Activated T-helper 17 cell treated with anti-CD3 and anti-CD28 coated beads, Interleukin-2, amount 50 U/mL, for 72 hours (primary cell): Measurements from ENCODE around the gene POLR2M. TPM values are rescaled to one million over a fixed set of nuclear protein-coding genes. Genes with fewer than 3 reads are reported as not detected.

Experiments used
- ATAC-seq: fragments of 150-1000 bp; cut with Tn5 transposase; replicated peaks from 2 replicates; pipeline ENCODE4 v1.10.0; 2021; ENCODE audit warnings: mild to moderate bottlenecking, moderate library complexity
- H3K27ac Mint-ChIP-seq: one replicate; pipeline ENCODE4 v1.8.0; 2022; ENCODE audit warnings: mixed read lengths
- H3K27me3 Mint-ChIP-seq: one replicate; pipeline ENCODE4 v1.8.0; 2022; ENCODE audit warnings: mixed read lengths
- H3K36me3 Mint-ChIP-seq: one replicate; pipeline ENCODE4 v1.8.0; 2022; ENCODE audit warnings: low read depth, mild to moderate bottlenecking, mixed read lengths
- H3K4me1 Mint-ChIP-seq: one replicate; pipeline ENCODE4 v1.8.0; 2022; ENCODE audit warnings: mixed read lengths
- H3K4me3 Mint-ChIP-seq: one replicate; pipeline ENCODE4 v1.8.0; 2022; ENCODE audit warnings: mild to moderate bottlenecking, mixed read lengths
- H3K9me3 Mint-ChIP-seq: one replicate; pipeline ENCODE4 v1.8.0; 2022; ENCODE audit warnings: mixed read lengths
- total RNA-seq, 2 donors: library from RNA; stranded (reverse); gene quantifications; one replicate each; pipeline ENCODE4 v1.2.3, GENCODE V29; 2022

Gene POLR2M
- total RNA-seq, 2 donors from 2014 or later: 68.1 to 69.7 TPM

DNA sequence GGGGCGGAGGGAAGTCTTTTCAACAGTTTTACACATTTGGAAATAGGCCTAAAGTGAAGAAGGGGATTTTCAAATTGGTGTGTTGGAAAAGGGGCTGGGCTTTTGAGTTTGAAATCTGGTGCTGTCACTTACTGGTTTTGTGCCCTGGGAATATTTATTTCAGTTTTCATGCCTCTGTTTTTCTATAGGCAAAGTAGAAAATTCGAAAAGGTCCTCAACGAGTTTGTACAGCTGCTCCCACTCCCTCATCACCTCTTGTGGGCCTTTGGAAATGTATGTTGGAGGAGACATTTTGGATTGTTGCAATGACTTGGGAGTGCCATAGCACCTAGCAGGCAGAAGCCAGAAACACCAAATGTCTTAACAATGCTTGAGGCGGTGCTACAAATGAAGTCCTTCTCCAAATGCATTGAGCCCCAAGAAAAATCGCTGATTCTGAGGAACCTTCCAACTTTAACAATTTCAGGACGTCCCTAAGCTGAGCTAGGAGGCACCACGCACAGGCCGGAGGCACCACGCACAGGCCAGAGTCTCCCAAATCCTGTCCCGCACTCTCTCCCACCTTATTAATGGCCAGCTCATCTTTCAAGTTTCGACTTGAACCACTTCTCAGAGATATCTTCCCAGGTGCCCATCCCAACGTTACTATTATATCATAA lies 639 bp upstream of the POLR2M start:
- ATAC-seq: peak; percentile 1
- peak overlapping the region; percentile 95 for H3K4me3 Mint-ChIP-seq
- H3K27me3 Mint-ChIP-seq: no peaks in the 10 kb centered on the region
- H3K27ac Mint-ChIP-seq: peak overlapping the region; percentile 92
- H3K36me3 Mint-ChIP-seq: peaks cover 39% of the 10 kb centered on the region
- H3K4me1 Mint-ChIP-seq: peaks cover 44% of the 10 kb centered on the region
- H3K9me3 Mint-ChIP-seq: no peaks in the 10 kb centered on the region

DNA sequence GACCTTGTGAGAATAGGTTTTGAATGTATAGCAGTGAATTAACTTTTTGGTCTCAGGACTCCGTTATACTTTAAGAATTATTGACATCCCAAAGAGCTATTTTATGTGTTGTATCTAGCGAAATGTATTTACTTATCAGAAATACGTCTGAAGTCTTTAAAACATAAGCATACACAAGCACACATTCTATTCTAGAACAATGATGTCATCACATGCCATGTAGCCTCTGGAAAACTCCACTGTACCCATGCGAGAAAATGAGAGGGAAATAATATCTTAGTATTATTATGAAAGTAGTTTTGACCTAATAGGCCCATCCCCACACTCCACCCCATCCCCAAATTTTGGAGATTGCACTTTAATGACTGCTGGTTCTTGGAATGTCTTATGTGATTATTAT lies 1.5 kb downstream of the POLR2M start:
- Mint-ChIP-seq H3K27me3 (no peaks in the 10 kb centered on the region), H3K4me3 (peak overlapping the region; percentile 95), H3K9me3 (no peaks in the 10 kb centered on the region), H3K36me3 (peaks cover 61% of the 10 kb centered on the region), H3K4me1 (peaks cover 55% of the 10 kb centered on the region), H3K27ac (peak overlapping the region; percentile 92)
- ATAC-seq: no peak

DNA sequence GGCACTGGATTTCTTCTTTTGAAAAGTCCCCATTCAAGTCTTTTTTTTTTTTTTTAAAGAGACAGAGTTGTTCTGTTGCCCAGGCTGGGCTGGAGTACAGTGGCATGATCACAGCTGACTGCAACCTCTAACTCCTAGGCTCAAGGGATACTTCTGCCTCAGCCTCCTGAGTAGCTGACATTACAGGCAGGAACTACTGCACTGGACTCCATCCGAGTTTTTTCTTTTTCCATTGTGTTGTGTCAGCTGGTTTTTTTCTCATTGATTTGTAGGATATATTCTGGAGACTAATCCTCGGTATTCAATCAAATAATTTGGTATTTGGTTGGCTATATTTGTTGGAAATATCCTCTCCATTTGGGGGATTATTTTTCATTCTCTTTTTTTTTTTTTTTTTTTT lies 11.8 kb downstream of the POLR2M start:
- H3K36me3 Mint-ChIP-seq: peaks cover 87% of the 10 kb centered on the region
- ATAC-seq: no peak

DNA sequence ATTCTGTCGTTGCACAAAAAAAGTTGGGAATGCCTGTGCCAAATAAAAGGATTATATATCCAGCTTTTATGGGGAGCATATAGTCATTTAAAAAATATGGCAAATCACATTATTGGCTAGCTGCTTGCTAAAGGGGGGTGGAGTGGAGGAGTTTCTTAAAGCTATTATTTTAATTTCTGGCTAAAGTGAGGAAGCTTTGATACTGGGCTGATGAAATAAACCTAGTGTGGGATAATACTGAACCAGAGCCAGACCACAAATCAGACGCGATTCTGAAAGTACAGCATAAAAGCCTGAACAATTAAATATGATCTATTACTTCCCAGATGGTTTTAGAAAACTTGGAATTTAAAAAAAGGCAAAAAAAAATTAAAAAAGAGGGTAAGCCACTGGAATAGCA lies 14.4 kb downstream of the POLR2M start:
- H3K4me3 Mint-ChIP-seq: no peak overlapping the region
- peaks cover 66% of the 10 kb centered on the region for H3K36me3 Mint-ChIP-seq
- no peaks in the 10 kb centered on the region for H3K4me1 Mint-ChIP-seq
- no peaks in the 10 kb centered on the region for H3K27me3 Mint-ChIP-seq
- no peak overlapping the region for H3K27ac Mint-ChIP-seq
- no peaks in the 10 kb centered on the region for H3K9me3 Mint-ChIP-seq
- no peak for ATAC-seq

More for the DNA sequence above, 11.8 kb downstream of the POLR2M start:
- Mint-ChIP-seq H3K9me3 (no peaks in the 10 kb centered on the region), H3K4me1 (no peaks in the 10 kb centered on the region), H3K27ac (no peak overlapping the region), H3K4me3 (no peak overlapping the region), H3K27me3 (no peaks in the 10 kb centered on the region)

- no peaks in the 10 kb centered on the region for H3K27me3 Mint-ChIP-seq
- H3K36me3 Mint-ChIP-seq: peaks cover 15% of the 10 kb centered on the region
- no peak for ATAC-seq
- H3K4me3 Mint-ChIP-seq: no peak overlapping the region
- H3K27ac Mint-ChIP-seq: no peak overlapping the region
- H3K9me3 Mint-ChIP-seq: no peaks in the 10 kb centered on the region
- H3K4me1 Mint-ChIP-seq: no peaks in the 10 kb centered on the region
These were observed 19.9 kb downstream of the POLR2M start for GRCh38 chr15:57726411-57726810.

GRCh38 chr15:57727031-57727430 lies 20.5 kb downstream of the POLR2M start:
- H3K27ac Mint-ChIP-seq: no peak overlapping the region
- no peaks in the 10 kb centered on the region for H3K4me1 Mint-ChIP-seq
- no peak for ATAC-seq
- H3K9me3 Mint-ChIP-seq: no peaks in the 10 kb centered on the region
- no peak overlapping the region for H3K4me3 Mint-ChIP-seq
- peaks cover 15% of the 10 kb centered on the region for H3K36me3 Mint-ChIP-seq
- no peaks in the 10 kb centered on the region for H3K27me3 Mint-ChIP-seq

GRCh38 chr15:57728436-57728835 lies 21.9 kb downstream of the POLR2M start:
- Mint-ChIP-seq H3K4me1 (no peaks in the 10 kb centered on the region), H3K9me3 (no peaks in the 10 kb centered on the region), H3K4me3 (no peak overlapping the region), H3K36me3 (peaks cover 5% of the 10 kb centered on the region), H3K27ac (no peak overlapping the region), H3K27me3 (no peaks in the 10 kb centered on the region)
- ATAC-seq: no peak

GRCh38 chr15:57730876-57731275 lies 24.4 kb downstream of the POLR2M start:
- Mint-ChIP-seq H3K9me3 (no peaks in the 10 kb centered on the region), H3K36me3 (no peaks in the 10 kb centered on the region), H3K4me1 (no peaks in the 10 kb centered on the region), H3K27ac (no peak overlapping the region), H3K4me3 (no peak overlapping the region), H3K27me3 (no peaks in the 10 kb centered on the region)
- no peak for ATAC-seq

- Mint-ChIP-seq H3K36me3 (no peaks in the 10 kb centered on the region), H3K27ac (no peak overlapping the region), H3K27me3 (no peaks in the 10 kb centered on the region), H3K9me3 (no peaks in the 10 kb centered on the region), H3K4me1 (no peaks in the 10 kb centered on the region), H3K4me3 (no peak overlapping the region)
- no peak for ATAC-seq
These were observed 25.1 kb downstream of the POLR2M start for GRCh38 chr15:57731530-57732103.

DNA sequence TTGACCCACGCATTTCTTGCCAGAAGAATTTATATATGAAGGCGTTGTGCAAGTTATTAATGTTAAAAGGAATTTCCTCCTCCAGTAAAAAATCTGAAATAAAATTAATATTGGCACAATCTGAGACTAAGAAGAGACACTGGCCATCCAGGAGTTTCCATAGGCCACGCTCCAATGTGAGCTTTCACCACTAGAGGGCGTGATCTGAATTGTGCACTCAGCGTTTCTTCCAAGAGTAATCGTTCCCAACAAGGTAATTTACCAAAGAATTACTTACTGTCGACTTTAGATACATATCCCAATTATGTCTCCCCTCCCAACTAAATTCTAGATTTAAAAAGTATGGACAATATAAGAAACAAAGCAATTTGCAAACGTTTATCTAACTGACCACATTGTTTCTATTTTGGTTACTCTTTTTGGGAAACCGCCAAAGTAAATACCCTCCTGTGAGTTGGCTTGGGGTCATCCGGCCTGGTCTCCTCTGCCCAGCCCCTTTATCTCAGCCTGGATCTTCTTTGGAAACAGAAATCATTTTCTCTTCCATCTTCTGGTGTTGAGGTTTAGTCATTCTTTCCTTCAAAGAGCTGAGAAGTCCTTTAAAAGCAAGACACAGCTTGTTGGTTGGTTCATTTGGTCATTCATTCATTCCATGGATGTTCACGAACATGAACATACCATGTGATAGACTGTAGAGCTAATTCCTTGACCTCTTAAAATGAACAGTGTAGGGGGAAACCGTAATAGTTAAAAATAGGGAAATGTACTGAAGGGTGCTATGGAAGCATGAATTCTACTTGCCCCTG lies 26.2 kb downstream of the POLR2M start:
- H3K27ac Mint-ChIP-seq: no peak overlapping the region
- no peak overlapping the region for H3K4me3 Mint-ChIP-seq
- H3K4me1 Mint-ChIP-seq: no peaks in the 10 kb centered on the region
- no peaks in the 10 kb centered on the region for H3K27me3 Mint-ChIP-seq
- no peaks in the 10 kb centered on the region for H3K36me3 Mint-ChIP-seq
- no peaks in the 10 kb centered on the region for H3K9me3 Mint-ChIP-seq
- ATAC-seq: no peak

- no peak for ATAC-seq
- Mint-ChIP-seq H3K36me3 (no peaks in the 10 kb centered on the region), H3K27me3 (no peaks in the 10 kb centered on the region), H3K4me1 (no peaks in the 10 kb centered on the region), H3K4me3 (no peak overlapping the region), H3K27ac (no peak overlapping the region), H3K9me3 (no peaks in the 10 kb centered on the region)
These were observed 28.3 kb downstream of the POLR2M start for GRCh38 chr15:57734860-57735259.

GRCh38 chr15:57735431-57735830 lies 28.9 kb downstream of the POLR2M start:
- Mint-ChIP-seq H3K27me3 (no peaks in the 10 kb centered on the region), H3K27ac (no peak overlapping the region)

DNA sequence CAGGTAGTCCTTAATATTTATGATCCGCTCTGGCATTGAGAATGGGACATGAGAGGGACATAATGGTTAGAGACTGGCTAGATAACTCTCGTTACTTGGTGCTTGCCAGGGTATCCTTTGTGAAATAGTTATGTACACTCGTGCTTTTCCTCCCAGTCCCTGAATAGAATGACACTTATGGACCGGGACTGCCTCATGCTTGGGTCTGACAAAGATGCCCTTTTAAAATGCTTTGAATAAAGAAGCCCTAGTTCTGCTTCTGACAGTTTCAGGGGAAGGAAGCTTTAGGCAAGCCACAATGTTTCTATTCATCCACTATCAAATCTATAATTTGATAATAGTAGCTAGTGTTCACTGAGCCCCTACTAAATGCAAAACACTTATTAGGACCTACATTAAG lies 29.4 kb downstream of the POLR2M start:
- Mint-ChIP-seq H3K9me3 (no peaks in the 10 kb centered on the region), H3K27ac (no peak overlapping the region), H3K27me3 (no peaks in the 10 kb centered on the region), H3K36me3 (no peaks in the 10 kb centered on the region), H3K4me3 (no peak overlapping the region), H3K4me1 (no peaks in the 10 kb centered on the region)
- no peak for ATAC-seq

More at GRCh38 chr15:57735431-57735830, 28.9 kb downstream of the POLR2M start:
- no peak overlapping the region for H3K4me3 Mint-ChIP-seq
- H3K9me3 Mint-ChIP-seq: no peaks in the 10 kb centered on the region
- no peaks in the 10 kb centered on the region for H3K4me1 Mint-ChIP-seq
- H3K36me3 Mint-ChIP-seq: no peaks in the 10 kb centered on the region
- ATAC-seq: no peak

- no peaks in the 10 kb centered on the region for H3K9me3 Mint-ChIP-seq
- no peaks in the 10 kb centered on the region for H3K4me1 Mint-ChIP-seq
- no peak overlapping the region for H3K27ac Mint-ChIP-seq
- no peak for ATAC-seq
- H3K36me3 Mint-ChIP-seq: no peaks in the 10 kb centered on the region
- H3K27me3 Mint-ChIP-seq: no peaks in the 10 kb centered on the region
- H3K4me3 Mint-ChIP-seq: no peak overlapping the region
These were observed 30.1 kb downstream of the POLR2M start for GRCh38 chr15:57736591-57736990.

DNA sequence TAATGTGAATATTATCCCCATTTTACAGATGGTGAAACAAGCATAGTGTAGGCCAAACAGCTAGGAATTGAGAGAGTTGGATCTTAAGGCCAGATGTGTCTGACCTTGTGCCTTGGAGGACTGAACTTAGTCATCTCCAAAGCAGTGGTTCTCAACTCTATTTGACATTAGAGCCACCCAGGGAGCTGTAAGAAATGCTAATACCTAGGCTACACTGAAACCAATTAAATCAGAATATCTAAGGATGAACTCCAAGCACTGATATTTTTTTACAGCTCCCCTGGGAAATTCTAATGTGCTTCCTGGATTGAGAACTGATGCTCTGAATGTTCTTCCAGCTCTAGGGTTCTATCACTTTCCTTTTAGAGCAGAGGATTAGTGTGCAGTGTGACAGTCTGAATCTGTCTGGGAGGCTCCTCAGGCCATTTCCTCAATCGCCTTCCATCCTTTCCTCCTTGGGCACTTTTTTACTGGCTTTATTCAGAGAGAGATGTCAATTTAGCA lies 32.3 kb downstream of the POLR2M start:
- Mint-ChIP-seq H3K4me1 (no peaks in the 10 kb centered on the region), H3K9me3 (no peaks in the 10 kb centered on the region), H3K27me3 (no peaks in the 10 kb centered on the region), H3K4me3 (no peak overlapping the region), H3K36me3 (no peaks in the 10 kb centered on the region), H3K27ac (no peak overlapping the region)
- ATAC-seq: no peak
